Mesodermal cell (in vitro differentiated cells): ENCODE measurements around the gene FOSB.

Experiments
- H3K27ac ChIP-seq: 2 replicates; pipeline ENCODE4 v1.7.0; 2013; ENCODE audit warnings: mild to moderate bottlenecking, low read depth, low read length, moderate library complexity; ENCODE audit not compliant: severe bottlenecking
- H3K36me3 ChIP-seq: 2 replicates; pipeline ENCODE4 v1.7.1; 2013; ENCODE audit warnings: mild to moderate bottlenecking, low read length, moderate library complexity; ENCODE audit not compliant: control insufficient read depth, insufficient read depth
- H3K4me1 ChIP-seq: one replicate; pipeline ENCODE4 v1.7.1; 2013; ENCODE audit warnings: mild to moderate bottlenecking, low read length; ENCODE audit not compliant: insufficient read depth, control insufficient read depth, poor library complexity, severe bottlenecking
- H3K4me3 ChIP-seq: 2 replicates; pipeline ENCODE4 v1.7.0; 2013; ENCODE audit warnings: low read length, control low read depth, mild to moderate bottlenecking; ENCODE audit not compliant: insufficient read depth, poor library complexity, severe bottlenecking; ENCODE audit errors: extremely low read depth
- H3K9me3 ChIP-seq: 2 replicates; pipeline ENCODE4 v1.7.1; 2013; ENCODE audit warnings: mild to moderate bottlenecking, low read length, moderate library complexity; ENCODE audit not compliant: control insufficient read depth
- WGBS, 2 experiments: methylation state at CpG; one replicate each; pipeline ENCODE4 v1.1.5; 2013; ENCODE audit warnings: missing lambda C conversion rate in 2 of 2; ENCODE audit not compliant: insufficient coverage in 2 of 2; 5-methylcytosine and 5-hydroxymethylcytosine counted together

Gene FOSB

GRCh38 chr19:45517238-45517637, 49.4 kb downstream of the FOSB start:
- Histone ChIP-seq H3K36me3 (peaks cover 87% of the 10 kb centered on the region), H3K27ac (no peak overlapping the region), H3K9me3 (no peaks in the 10 kb centered on the region), H3K4me1 (peaks cover 8% of the 10 kb centered on the region), H3K4me3 (no peak overlapping the region)
- WGBS, 2 experiments: 85 to 88% methylated on average over 7 of the region's 7 CpGs

GRCh38 chr19:45517641-45518468, 50.1 kb downstream of the FOSB start:
- no peak overlapping the region for H3K27ac ChIP-seq
- 93 to 94% methylated on average over 35 to 38 of the region's 50 CpGs for WGBS, 2 experiments

GRCh38 chr19:45518469-45518826, 50.7 kb downstream of the FOSB start:
- H3K4me1 ChIP-seq: peaks cover 8% of the 10 kb centered on the region
- peaks cover 91% of the 10 kb centered on the region for H3K36me3 ChIP-seq
- no peak overlapping the region for H3K27ac ChIP-seq
- H3K4me3 ChIP-seq: no peak overlapping the region
- no peaks in the 10 kb centered on the region for H3K9me3 ChIP-seq
- 95 to 100% methylated on average over 6 to 7 of the region's 7 CpGs for WGBS, 2 experiments

More at GRCh38 chr19:45517641-45518468, 50.1 kb downstream of the FOSB start:
- Histone ChIP-seq H3K36me3 (peaks cover 87% of the 10 kb centered on the region), H3K4me1 (peaks cover 8% of the 10 kb centered on the region), H3K4me3 (no peak overlapping the region), H3K9me3 (no peaks in the 10 kb centered on the region)

GRCh38 chr19:45522010-45522941, 54.5 kb downstream of the FOSB start:
- peaks cover 94% of the 10 kb centered on the region for H3K36me3 ChIP-seq
- H3K4me3 ChIP-seq: no peak overlapping the region
- H3K9me3 ChIP-seq: no peaks in the 10 kb centered on the region
- no peaks in the 10 kb centered on the region for H3K4me1 ChIP-seq
- 93 to 96% methylated on average over 14 to 16 of the region's 24 CpGs for WGBS, 2 experiments
- H3K27ac ChIP-seq: no peak overlapping the region

GRCh38 chr19:45523642-45524256, 56.0 kb downstream of the FOSB start:
- WGBS, 2 experiments: 80 to 83% methylated on average over 1 to 6 of the region's 9 CpGs
- Histone ChIP-seq H3K4me1 (no peaks in the 10 kb centered on the region), H3K4me3 (no peak overlapping the region), H3K36me3 (peaks cover 97% of the 10 kb centered on the region), H3K9me3 (no peaks in the 10 kb centered on the region), H3K27ac (peak overlapping the region; percentile 13)

- 95 to 98% methylated on average over 10 to 13 of the region's 15 CpGs for WGBS, 2 experiments
Measured at GRCh38 chr19:45524575-45525129, 56.9 kb downstream of the FOSB start.

More at GRCh38 chr19:45524575-45525129, 56.9 kb downstream of the FOSB start:
- no peak overlapping the region for H3K27ac ChIP-seq
- no peaks in the 10 kb centered on the region for H3K4me1 ChIP-seq
- peaks cover 99% of the 10 kb centered on the region for H3K36me3 ChIP-seq
- no peaks in the 10 kb centered on the region for H3K9me3 ChIP-seq
- no peak overlapping the region for H3K4me3 ChIP-seq
